ENCODE measurements around the gene NPTN.
A peak's percentile ranks its signal among the peaks of the same experiment; 100 is the strongest.

NPTN gene

DNA sequence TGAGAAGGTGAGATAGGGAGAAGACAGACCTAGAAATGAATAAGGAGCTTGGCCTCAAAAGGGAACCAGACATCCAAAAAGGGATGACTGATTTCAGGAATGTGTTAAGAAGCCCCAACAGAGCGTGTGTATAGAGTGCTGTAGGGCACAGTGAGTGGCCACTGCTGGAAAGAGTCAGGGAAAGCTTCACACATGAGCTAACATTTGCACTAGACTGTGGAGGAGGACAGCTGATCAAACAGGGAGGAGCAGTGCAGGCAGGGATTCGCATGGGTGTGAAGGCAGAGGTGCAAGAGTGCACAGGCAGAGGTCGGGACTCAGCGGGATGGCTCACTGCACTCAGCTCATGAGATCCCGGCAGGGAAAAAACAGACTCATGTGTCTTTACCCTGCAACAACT is 61.8 kb downstream of the NPTN start:
- no peak for TF ChIP-seq ZNF8 (CRISPR knock-in tag; IDR thresholded peaks at IDR 0.05)
- no peak for TF ChIP-seq SNAI2 (CRISPR knock-in tag; IDR thresholded peaks at IDR 0.05)
- no peak for ATAC-seq

DNA sequence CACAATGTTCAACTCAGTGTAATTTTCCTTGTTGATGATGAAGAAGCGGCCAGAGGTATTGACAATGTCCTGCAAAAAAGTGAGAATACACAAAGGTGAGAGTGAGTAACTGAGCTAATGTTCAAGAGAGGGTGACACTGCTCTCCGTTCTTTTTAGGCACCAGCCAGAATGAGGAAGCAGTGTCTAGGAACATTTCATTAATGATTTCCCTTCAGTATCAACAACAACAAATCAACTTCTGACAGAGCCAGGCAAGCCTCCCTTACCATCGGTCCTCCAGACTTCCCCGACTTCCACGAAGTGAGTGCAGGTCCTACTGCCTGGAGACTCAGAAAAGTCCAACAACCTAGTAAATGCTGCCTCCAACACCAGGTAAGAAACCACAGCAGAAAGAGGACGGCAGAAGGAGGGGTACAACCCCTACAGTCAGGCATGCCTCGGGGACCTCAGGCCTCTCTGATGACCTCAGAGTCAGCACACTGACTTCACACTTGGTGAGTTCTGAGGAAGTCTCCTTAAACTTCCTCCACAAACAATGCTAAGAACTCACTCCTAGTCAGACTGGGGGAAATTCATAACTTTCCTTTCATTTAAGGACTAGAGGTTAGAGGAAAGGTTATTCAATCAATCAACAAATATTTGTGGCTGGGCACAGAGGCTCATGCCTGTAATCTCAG is 62.7 kb downstream of the NPTN start:
- ATAC-seq: no peak
- no peak for TF ChIP-seq GLIS3 (CRISPR knock-in tag; IDR thresholded peaks at IDR 0.05)
- TF ChIP-seq, protein P1, sequence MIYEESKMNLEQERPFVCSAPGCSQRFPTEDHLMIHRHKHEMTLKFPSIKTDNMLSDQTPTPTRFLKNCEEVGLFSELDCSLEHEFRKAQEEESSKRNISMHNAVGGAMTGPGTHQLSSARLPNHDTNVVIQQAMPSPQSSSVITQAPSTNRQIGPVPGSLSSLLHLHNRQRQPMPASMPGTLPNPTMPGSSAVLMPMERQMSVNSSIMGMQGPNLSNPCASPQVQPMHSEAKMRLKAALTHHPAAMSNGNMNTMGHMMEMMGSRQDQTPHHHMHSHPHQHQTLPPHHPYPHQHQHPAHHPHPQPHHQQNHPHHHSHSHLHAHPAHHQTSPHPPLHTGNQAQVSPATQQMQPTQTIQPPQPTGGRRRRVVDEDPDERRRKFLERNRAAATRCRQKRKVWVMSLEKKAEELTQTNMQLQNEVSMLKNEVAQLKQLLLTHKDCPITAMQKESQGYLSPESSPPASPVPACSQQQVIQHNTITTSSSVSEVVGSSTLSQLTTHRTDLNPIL (CRISPR knock-in tag; IDR thresholded peaks at IDR 0.05; ENCODE audit: low read depth): no peak
- TF ChIP-seq ESRRG (CRISPR knock-in tag; IDR thresholded peaks at IDR 0.05): no peak
- TF ChIP-seq ZFP30 (CRISPR knock-in tag; IDR thresholded peaks at IDR 0.05): no peak
- no peak for TF ChIP-seq ARNTL (CRISPR knock-in tag; IDR thresholded peaks at IDR 0.05; ENCODE audit: borderline replicate concordance, low read depth)
- no peak for TF ChIP-seq ZNF70 (CRISPR knock-in tag; IDR thresholded peaks at IDR 0.05)

DNA sequence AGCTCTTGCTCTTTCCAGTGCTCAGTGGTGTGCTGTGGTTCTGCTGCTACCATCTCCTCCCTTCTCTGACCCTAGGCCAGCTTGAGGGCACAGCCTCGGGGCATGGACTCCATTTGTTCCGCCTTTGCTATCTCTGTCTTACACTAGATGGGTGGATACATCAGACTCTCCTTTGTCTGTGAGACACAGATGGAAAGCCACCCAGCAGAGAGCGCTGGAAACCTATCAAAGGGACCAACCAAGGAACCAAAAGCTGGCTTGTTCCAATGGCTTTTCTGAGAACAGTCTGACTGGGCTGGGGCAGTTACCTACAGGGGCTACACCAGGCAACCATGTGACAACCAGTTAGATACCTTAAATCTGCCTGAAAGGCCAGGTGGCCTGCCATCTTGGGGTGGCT is 63.8 kb downstream of the NPTN start:
- TF ChIP-seq ZC3H10 (CRISPR knock-in tag; IDR thresholded peaks at IDR 0.05) (no peak), GLIS3 (CRISPR knock-in tag; IDR thresholded peaks at IDR 0.05) (no peak), ZFP3 (CRISPR knock-in tag; IDR thresholded peaks at IDR 0.05) (no peak), PPARA (CRISPR knock-in tag; IDR thresholded peaks at IDR 0.05; ENCODE audit: borderline replicate concordance) (no peak), ESRRG (CRISPR knock-in tag; IDR thresholded peaks at IDR 0.05) (no peak), SNAI2 (CRISPR knock-in tag; IDR thresholded peaks at IDR 0.05) (no peak), TCF4 (CRISPR knock-in tag; IDR thresholded peaks at IDR 0.05; ENCODE audit: borderline replicate concordance) (no peak), RARB (CRISPR knock-in tag; IDR thresholded peaks at IDR 0.05) (no peak)
- TF ChIP-seq, protein P1 (CRISPR knock-in tag; IDR thresholded peaks at IDR 0.05; ENCODE audit: low read depth): no peak
- no peak for ATAC-seq

DNA sequence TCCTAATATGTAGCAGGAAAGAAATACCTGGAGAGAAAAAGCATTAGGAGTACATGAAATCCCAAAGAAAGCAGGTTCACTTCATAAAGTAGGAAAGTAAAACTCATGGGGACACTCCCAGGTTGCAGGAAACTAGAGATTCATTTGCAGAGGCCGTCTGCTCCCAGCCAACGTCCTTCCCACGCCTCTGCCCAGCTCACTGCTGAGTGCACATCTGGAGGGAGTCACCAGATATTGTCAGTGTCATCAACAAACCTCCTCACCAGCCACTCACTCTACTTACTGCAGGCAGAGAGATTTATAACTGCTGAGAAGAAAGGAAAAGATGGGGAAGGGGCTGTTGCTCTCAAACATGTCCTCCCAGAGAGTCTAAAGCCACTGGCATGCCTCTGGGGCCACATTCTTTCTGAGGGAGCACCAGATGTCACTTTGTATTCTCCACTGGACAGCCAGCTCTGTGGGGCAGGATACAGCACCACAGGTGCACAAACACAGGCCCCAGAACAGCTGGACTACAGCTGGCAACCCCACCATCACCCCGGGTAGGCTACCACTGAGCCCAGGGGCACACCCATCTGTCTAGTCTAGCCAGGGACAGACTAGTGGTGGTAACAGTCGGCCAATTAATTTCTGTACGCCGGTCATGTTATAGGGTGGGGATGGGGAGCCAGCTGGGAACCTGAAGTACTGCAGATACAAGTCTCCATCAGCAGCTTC is 64.5 kb downstream of the NPTN start:
- no peak for ATAC-seq
- TF ChIP-seq ZC3H10 (CRISPR knock-in tag; IDR thresholded peaks at IDR 0.05) (no peak), GLIS3 (CRISPR knock-in tag; IDR thresholded peaks at IDR 0.05) (no peak), ARNTL (CRISPR knock-in tag; IDR thresholded peaks at IDR 0.05; ENCODE audit: borderline replicate concordance, low read depth) (no peak), BACH2 (CRISPR knock-in tag; IDR thresholded peaks at IDR 0.05; ENCODE audit: borderline replicate concordance) (no peak), OSR1 (CRISPR knock-in tag; IDR thresholded peaks at IDR 0.05) (no peak), ZNF565 (CRISPR knock-in tag; conservative IDR thresholded peaks at IDR 0.05; ENCODE audit: low read depth) (no peak)
- TF ChIP-seq, protein P2, sequence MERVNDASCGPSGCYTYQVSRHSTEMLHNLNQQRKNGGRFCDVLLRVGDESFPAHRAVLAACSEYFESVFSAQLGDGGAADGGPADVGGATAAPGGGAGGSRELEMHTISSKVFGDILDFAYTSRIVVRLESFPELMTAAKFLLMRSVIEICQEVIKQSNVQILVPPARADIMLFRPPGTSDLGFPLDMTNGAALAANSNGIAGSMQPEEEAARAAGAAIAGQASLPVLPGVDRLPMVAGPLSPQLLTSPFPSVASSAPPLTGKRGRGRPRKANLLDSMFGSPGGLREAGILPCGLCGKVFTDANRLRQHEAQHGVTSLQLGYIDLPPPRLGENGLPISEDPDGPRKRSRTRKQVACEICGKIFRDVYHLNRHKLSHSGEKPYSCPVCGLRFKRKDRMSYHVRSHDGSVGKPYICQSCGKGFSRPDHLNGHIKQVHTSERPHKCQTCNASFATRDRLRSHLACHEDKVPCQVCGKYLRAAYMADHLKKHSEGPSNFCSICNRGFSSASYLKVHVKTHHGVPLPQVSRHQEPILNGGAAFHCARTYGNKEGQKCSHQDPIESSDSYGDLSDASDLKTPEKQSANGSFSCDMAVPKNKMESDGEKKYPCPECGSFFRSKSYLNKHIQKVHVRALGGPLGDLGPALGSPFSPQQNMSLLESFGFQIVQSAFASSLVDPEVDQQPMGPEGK (CRISPR knock-in tag; IDR thresholded peaks at IDR 0.05; ENCODE audit: borderline replicate concordance): no peak

DNA sequence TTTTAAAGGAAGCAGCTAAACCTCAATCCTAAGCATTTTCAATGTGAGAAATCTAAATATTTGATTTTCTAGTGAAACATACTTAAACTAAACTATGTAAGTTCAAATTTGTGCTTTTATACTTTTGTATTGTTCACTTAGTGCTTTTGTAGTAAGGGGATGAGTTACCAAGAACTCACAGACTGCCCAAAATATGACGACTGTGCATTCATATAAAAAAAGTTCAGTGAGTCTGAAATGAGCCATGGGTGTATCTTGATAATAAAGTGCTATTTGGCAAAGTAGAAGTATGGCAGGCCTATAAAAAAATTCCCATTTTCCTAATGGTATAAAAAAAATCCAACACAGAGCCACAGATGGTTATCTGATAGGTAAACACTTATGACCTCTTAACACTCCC is 66.2 kb downstream of the NPTN start:
- no peak for ATAC-seq
- no peak for TF ChIP-seq RARB (CRISPR knock-in tag; IDR thresholded peaks at IDR 0.05)
- TF ChIP-seq ZNF70 (CRISPR knock-in tag; IDR thresholded peaks at IDR 0.05): no peak

DNA sequence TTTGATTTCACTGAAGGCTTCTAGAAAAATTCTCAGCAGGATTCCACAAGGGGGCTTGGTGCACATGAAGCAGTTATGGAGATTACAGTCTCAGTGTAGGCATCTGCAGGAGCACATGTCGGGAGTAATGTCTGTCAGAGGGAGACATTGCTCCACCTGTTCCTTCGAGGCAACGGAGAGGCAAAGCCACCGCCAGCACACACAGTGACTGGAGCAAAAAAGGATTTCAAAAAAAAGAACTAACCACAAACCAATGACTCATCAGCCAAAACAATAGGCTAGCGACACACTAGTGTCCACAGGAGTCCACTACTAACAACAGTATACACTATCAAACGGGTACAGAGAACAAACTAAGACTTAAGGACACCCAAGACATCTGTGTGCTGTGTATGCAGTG is 68.9 kb downstream of the NPTN start:
- ATAC-seq: peak; percentile 62
- TF ChIP-seq, protein P3, sequence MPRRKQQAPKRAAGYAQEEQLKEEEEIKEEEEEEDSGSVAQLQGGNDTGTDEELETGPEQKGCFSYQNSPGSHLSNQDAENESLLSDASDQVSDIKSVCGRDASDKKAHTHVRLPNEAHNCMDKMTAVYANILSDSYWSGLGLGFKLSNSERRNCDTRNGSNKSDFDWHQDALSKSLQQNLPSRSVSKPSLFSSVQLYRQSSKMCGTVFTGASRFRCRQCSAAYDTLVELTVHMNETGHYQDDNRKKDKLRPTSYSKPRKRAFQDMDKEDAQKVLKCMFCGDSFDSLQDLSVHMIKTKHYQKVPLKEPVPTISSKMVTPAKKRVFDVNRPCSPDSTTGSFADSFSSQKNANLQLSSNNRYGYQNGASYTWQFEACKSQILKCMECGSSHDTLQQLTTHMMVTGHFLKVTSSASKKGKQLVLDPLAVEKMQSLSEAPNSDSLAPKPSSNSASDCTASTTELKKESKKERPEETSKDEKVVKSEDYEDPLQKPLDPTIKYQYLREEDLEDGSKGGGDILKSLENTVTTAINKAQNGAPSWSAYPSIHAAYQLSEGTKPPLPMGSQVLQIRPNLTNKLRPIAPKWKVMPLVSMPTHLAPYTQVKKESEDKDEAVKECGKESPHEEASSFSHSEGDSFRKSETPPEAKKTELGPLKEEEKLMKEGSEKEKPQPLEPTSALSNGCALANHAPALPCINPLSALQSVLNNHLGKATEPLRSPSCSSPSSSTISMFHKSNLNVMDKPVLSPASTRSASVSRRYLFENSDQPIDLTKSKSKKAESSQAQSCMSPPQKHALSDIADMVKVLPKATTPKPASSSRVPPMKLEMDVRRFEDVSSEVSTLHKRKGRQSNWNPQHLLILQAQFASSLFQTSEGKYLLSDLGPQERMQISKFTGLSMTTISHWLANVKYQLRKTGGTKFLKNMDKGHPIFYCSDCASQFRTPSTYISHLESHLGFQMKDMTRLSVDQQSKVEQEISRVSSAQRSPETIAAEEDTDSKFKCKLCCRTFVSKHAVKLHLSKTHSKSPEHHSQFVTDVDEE (CRISPR knock-in tag; IDR thresholded peaks at IDR 0.05): no peak
- TF ChIP-seq RARB (CRISPR knock-in tag; IDR thresholded peaks at IDR 0.05) (no peak), ZFP30 (CRISPR knock-in tag; IDR thresholded peaks at IDR 0.05) (no peak), ARNTL (CRISPR knock-in tag; IDR thresholded peaks at IDR 0.05; ENCODE audit: borderline replicate concordance, low read depth) (no peak), ZC3H10 (CRISPR knock-in tag; IDR thresholded peaks at IDR 0.05) (no peak), BACH2 (CRISPR knock-in tag; IDR thresholded peaks at IDR 0.05; ENCODE audit: borderline replicate concordance) (no peak), SNAI2 (CRISPR knock-in tag; IDR thresholded peaks at IDR 0.05) (no peak), ZNF565 (CRISPR knock-in tag; conservative IDR thresholded peaks at IDR 0.05; ENCODE audit: low read depth) (no peak), ZFP3 (CRISPR knock-in tag; IDR thresholded peaks at IDR 0.05) (no peak)
- TF ChIP-seq, protein P4, sequence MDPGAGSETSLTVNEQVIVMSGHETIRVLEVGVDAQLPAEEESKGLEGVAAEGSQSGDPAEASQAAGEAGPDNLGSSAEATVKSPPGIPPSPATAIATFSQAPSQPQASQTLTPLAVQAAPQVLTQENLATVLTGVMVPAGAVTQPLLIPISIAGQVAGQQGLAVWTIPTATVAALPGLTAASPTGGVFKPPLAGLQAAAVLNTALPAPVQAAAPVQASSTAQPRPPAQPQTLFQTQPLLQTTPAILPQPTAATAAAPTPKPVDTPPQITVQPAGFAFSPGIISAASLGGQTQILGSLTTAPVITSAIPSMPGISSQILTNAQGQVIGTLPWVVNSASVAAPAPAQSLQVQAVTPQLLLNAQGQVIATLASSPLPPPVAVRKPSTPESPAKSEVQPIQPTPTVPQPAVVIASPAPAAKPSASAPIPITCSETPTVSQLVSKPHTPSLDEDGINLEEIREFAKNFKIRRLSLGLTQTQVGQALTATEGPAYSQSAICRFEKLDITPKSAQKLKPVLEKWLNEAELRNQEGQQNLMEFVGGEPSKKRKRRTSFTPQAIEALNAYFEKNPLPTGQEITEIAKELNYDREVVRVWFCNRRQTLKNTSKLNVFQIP (CRISPR knock-in tag; IDR thresholded peaks at IDR 0.05; ENCODE audit: borderline replicate concordance, low read depth): no peak
